GM12873 (cell line): ENCODE measurements around the gene CD300LG.
A peak's percentile ranks its signal among the peaks of the same experiment; 100 is the strongest.

ENCODE experiments used
- CTCF ChIP-seq: IDR thresholded peaks from 2 replicates; pipeline ENCODE4 v1.5.1; 2012; ENCODE audit warnings: low read depth, mild to moderate bottlenecking, moderate library complexity, low read length, control low read depth; ENCODE audit not compliant: insufficient read depth; ENCODE audit errors: missing control alignments

CD300LG gene

GRCh38 chr17:43905400-43905984 is 58.5 kb downstream of the CD300LG start:
- no peak for TF ChIP-seq CTCF

GRCh38 chr17:43905985-43906852 is 59.2 kb downstream of the CD300LG start:
- TF ChIP-seq CTCF: no peak

- no peak for TF ChIP-seq CTCF
These were observed 60.0 kb downstream of the CD300LG start for GRCh38 chr17:43906951-43907424.

- TF ChIP-seq CTCF: peak; percentile 28
These were observed 60.5 kb downstream of the CD300LG start, which contains the start of gene MPP2 for GRCh38 chr17:43907425-43907981. TSS of gene MPP2 (minus strand) at chr17:43907536. CDS start at chr17:43904460, 3,076 bp downstream.

GRCh38 chr17:43907998-43908721 is 61.2 kb downstream of the CD300LG start:
- TF ChIP-seq CTCF: no peak

- no peak for TF ChIP-seq CTCF
These were observed 62.7 kb downstream of the CD300LG start for GRCh38 chr17:43909537-43910231.
